Gastroesophageal sphincter (tissue), 4 donors: Measurements from ENCODE around the gene GABBR2. TPM values are rescaled to one million over a fixed set of nuclear protein-coding genes. Genes with fewer than 3 reads are reported as not detected.

Experiments used
- ATAC-seq: fragments of 150-250 bp; one replicate; pipeline ENCODE4 v1.9.1; 2016; ENCODE audit warnings: mild to moderate bottlenecking, moderate library complexity
- H3K27ac ChIP-seq, 4 donors: fragments of 200-600 bp; sonication (generic) in 3 of 4; 1 replicate in 3 of 4; 2 replicates in 1 of 4; pipeline ENCODE4 v1.5.1; 2016 to 2019
- H3K27me3 ChIP-seq: fragments of 200-600 bp; sonication (generic); one replicate; pipeline ENCODE4 v1.5.1; 2019
- H3K36me3 ChIP-seq, 2 donors: fragments of 200-600 bp; sonication (generic); one replicate each; pipeline ENCODE4 v1.5.1; 2019; ENCODE audit warnings: control low read depth in 1 of 2
- H3K4me1 ChIP-seq, 3 donors: fragments of 200-600 bp; sonication (generic); 1 replicate in 2 of 3; 2 replicates in 1 of 3; pipeline ENCODE4 v1.5.1; 2016 to 2019; ENCODE audit warnings: control low read depth in 2 of 3
- H3K4me3 ChIP-seq, 2 donors: fragments of 200-600 bp; sonication (generic); one replicate each; pipeline ENCODE4 v1.5.1; 2019; ENCODE audit warnings: mild to moderate bottlenecking in 1 of 2, moderate library complexity in 1 of 2
- H3K9me3 ChIP-seq, 3 donors: fragments of 200-600 bp; sonication (generic); one replicate each; pipeline ENCODE4 v1.5.1; 2017 to 2019; ENCODE audit warnings: control low read depth in 2 of 3
- EP300 ChIP-seq: sonication (generic); formaldehyde crosslinking; IDR thresholded peaks from one replicate; pipeline ENCODE4 v1.6.1; 2017; ENCODE audit warnings: antibody characterized with exemption, mild to moderate bottlenecking
- POLR2A ChIP-seq, 2 donors: fragments of 450-650 bp; IDR thresholded peaks; one replicate each; pipeline ENCODE4 v1.6.1; 2017; ENCODE audit warnings: antibody characterized with exemption in 2 of 2, mild to moderate bottlenecking in 2 of 2, moderate library complexity in 1 of 2
- POLR2AphosphoS5 ChIP-seq: sonication (generic); formaldehyde crosslinking; IDR thresholded peaks from one replicate; pipeline ENCODE4 v1.6.1; 2017; ENCODE audit warnings: antibody characterized with exemption
- WGBS, 2 donors: methylation state at CpG; one replicate each; pipeline ENCODE4 v1.1.5; 2018; ENCODE audit warnings: low coverage in 1 of 2; 5-methylcytosine and 5-hydroxymethylcytosine counted together
- total RNA-seq, 4 donors: library from RNA; depleted of rRNA; stranded (reverse); fragments of >200 nt; gene quantifications; one replicate each; pipeline ENCODE4 v1.1.0, GENCODE V29; 2016
- TF ChIP-seq, protein P1 (sequence below), 4 experiments: fragments of 200-600 bp in 2 of 4; fragments of 450-650 bp in 2 of 4; sonication (generic) in 1 of 4; IDR thresholded peaks; one replicate each; pipeline ENCODE4 v1.5.1; 2017 to 2019; ENCODE audit warnings: antibody characterized with exemption in 4 of 4, mild to moderate bottlenecking in 2 of 4, moderate library complexity in 2 of 4

Gene GABBR2
- total RNA-seq, 4 donors from 2014 or later, result 0.04 to 0.25 TPM; not detected in 2

DNA sequence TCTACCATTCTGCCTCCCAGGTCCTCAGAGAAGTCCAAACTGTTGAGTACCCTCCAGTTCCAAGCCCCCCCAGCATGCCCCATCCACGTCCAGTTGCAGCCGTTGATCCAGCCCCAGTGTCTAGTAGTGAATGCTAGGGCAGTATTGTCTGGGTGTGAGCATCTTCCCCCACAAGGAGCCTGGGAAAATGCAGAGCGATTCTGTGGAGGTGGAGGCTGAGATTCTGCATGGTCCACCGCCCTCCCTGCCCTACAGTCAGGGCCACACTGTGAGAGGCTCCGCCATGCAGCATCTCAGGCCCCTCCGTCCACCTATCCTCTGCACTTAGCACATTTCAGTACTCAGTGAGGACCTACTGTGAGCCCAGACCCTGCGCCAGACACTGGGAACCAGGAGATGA lies 135.9 kb downstream of the GABBR2 start:
- Histone ChIP-seq H3K27me3 (peaks cover 36% of the 10 kb centered on the region), H3K36me3 (no peaks in the 10 kb centered on the region), H3K4me3 (no peak overlapping the region), H3K9me3 (no peaks in the 10 kb centered on the region), H3K27ac (no peak overlapping the region), H3K4me1 (no peaks in the 10 kb centered on the region)
- TF ChIP-seq, protein P1, sequence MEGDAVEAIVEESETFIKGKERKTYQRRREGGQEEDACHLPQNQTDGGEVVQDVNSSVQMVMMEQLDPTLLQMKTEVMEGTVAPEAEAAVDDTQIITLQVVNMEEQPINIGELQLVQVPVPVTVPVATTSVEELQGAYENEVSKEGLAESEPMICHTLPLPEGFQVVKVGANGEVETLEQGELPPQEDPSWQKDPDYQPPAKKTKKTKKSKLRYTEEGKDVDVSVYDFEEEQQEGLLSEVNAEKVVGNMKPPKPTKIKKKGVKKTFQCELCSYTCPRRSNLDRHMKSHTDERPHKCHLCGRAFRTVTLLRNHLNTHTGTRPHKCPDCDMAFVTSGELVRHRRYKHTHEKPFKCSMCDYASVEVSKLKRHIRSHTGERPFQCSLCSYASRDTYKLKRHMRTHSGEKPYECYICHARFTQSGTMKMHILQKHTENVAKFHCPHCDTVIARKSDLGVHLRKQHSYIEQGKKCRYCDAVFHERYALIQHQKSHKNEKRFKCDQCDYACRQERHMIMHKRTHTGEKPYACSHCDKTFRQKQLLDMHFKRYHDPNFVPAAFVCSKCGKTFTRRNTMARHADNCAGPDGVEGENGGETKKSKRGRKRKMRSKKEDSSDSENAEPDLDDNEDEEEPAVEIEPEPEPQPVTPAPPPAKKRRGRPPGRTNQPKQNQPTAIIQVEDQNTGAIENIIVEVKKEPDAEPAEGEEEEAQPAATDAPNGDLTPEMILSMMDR (IDR thresholded peaks at IDR 0.05), result no peak
- TF ChIP-seq EP300 (no peak), POLR2AphosphoS5 (no peak), POLR2A (IDR thresholded peaks at IDR 0.05) (no peak)
- no peak for ATAC-seq
- WGBS, 2 donors, result 91% methylated on average over 4 of the region's 7 CpGs; no CpG with 5 or more reads in 1 of the 2 donors

DNA sequence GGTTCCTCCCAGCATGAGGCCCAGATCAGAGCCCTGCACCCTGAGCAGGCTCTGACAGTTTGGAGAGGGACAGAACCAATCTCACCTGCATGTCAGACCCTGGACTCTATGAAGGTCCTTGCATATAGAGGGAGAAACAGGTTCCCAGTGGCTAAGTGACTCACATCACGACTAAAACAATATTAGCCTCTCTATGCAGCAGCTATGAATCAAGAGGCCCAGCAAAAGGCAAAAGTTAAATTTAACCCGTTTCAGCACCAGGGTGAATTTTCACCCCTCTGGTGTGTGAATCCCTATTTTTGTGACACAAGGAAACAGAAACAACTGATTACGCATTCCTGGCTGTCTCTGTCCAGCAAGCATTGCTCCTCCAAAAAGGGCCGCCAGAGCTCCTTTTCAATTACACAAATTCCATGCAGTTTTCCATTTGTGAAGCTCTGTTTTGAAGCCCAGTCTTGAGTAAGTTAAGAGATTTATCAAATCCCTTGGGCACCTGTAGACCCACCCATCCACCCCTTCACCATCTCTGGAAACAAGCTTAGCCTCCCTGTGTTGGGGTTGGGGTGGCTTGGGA lies 136.6 kb downstream of the GABBR2 start:
- Histone ChIP-seq H3K27me3 (peaks cover 30% of the 10 kb centered on the region), H3K4me3 (no peak overlapping the region), H3K4me1 (no peaks in the 10 kb centered on the region), H3K27ac (no peak overlapping the region), H3K36me3 (no peaks in the 10 kb centered on the region), H3K9me3 (no peaks in the 10 kb centered on the region)
- 55 to 63% methylated on average over 4 of the region's 4 CpGs for WGBS, 2 donors
- TF ChIP-seq EP300, result no peak
- TF ChIP-seq POLR2A (IDR thresholded peaks at IDR 0.05), result no peak
- no peak for ATAC-seq

DNA sequence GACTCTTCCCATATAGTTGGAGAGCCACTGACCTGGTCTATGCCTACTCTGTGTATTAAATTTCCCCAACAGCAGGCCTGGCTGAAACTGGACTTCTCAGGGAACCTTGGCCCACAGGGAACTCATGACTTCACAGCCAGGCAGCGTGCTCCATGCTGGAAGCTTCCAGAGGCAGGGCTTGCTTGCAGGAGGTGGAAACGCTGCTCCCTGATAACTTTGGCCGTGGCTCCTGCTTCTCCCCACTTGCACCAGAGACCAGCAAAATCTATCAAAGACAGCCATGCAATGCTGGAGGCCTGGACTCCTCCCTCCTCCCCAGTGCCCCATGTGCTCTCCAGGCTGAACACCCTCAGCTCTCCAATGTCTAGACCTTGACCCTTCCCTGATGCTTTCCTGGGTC lies 137.1 kb downstream of the GABBR2 start:
- TF ChIP-seq, protein P1 (IDR thresholded peaks at IDR 0.05), result no peak
- no peak for TF ChIP-seq EP300
- TF ChIP-seq POLR2AphosphoS5, result no peak
- no peak for TF ChIP-seq POLR2A (IDR thresholded peaks at IDR 0.05)
- Histone ChIP-seq H3K4me1 (no peaks in the 10 kb centered on the region), H3K27ac (no peak overlapping the region), H3K9me3 (no peaks in the 10 kb centered on the region), H3K36me3 (no peaks in the 10 kb centered on the region), H3K27me3 (peaks cover 30% of the 10 kb centered on the region), H3K4me3 (no peak overlapping the region)
- no peak for ATAC-seq
- 71% methylated on average over 1 of the region's 3 CpGs; no CpG with 5 or more reads in 1 of the 2 donors for WGBS, 2 donors

DNA sequence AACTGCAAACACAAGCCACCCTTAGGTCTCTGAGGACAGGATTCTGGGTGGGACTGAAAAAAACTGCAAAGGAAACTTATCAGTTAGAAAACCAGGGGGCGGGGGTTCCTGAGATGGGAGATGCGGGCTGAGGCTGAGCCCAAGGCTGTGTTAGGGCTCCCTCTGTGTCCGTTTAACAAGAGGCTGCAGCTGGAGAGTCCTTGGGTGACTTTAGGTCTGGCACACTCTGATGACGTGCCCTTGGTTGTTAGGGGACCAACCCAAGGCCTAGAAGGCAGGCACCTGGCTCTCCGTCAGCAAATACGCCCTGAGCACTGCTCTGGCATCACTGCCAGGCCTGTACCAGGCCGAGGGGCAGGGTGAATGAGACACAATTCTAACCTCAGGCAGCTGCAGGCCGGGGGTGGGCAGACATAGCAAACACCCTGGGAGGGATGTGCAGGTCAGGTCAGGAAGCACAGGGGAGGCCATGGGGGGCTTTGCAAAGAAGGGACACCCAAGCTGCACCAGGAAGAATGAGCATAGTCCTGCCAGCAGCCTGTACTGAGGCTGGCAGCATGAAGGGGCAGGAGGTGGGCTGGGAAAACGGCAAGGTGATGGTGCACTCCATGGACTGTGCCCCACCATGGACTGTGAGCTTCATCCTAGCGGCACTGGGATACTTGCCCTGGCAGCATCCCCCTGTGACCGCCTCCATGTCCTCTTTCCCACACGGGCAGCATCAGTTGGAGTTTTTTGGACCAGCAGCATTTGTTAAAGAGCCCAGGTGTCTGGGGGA lies 137.9 kb downstream of the GABBR2 start:
- Histone ChIP-seq H3K4me1 (no peaks in the 10 kb centered on the region), H3K9me3 (no peaks in the 10 kb centered on the region), H3K4me3 (no peak overlapping the region), H3K27ac (no peak overlapping the region), H3K36me3 (no peaks in the 10 kb centered on the region), H3K27me3 (peaks cover 28% of the 10 kb centered on the region)
- TF ChIP-seq EP300 (no peak), POLR2AphosphoS5 (no peak), POLR2A (IDR thresholded peaks at IDR 0.05) (no peak)
- TF ChIP-seq, protein P1 (IDR thresholded peaks at IDR 0.05), result no peak
- ATAC-seq, result no peak
- WGBS, 2 donors, result 82 to 83% methylated on average over 1 to 3 of the region's 12 CpGs

DNA sequence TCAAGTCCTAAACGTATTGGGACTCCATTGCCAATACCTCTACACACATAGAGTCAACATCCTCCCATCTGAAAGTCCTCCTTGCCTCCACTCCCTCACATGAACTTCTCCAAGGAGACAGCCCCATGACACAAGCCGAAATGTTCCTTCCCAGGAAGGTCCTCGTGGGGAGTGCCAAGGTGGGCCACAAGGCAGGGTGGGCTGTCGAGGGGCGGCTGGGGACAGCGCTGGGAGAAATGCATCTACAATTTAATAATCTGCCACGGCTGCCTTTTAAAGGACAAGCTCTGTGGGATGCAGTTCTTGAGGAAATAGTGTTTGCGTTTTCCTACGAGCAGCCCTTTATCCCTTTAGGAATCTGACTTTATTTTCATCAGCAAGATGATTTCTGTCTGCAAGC lies 138.7 kb downstream of the GABBR2 start:
- WGBS, 2 donors, result 79 to 100% methylated on average over 1 to 6 of the region's 9 CpGs
- ATAC-seq, result no peak
- Histone ChIP-seq H3K4me3 (no peak overlapping the region), H3K27me3 (peaks cover 27% of the 10 kb centered on the region), H3K27ac (no peak overlapping the region), H3K9me3 (no peaks in the 10 kb centered on the region), H3K36me3 (no peaks in the 10 kb centered on the region), H3K4me1 (no peaks in the 10 kb centered on the region)
- TF ChIP-seq EP300 (no peak), POLR2A (IDR thresholded peaks at IDR 0.05) (no peak), POLR2AphosphoS5 (no peak)
- TF ChIP-seq, protein P1 (IDR thresholded peaks at IDR 0.05), result no peak
